Measurements from ENCODE around the gene CFAP45.
"Not testable (repeated sequence)": the region's sequence is repeated elsewhere in the genome, so short reads cannot be mapped to it uniquely, and the experiment has no call there.

CFAP45 gene

DNA sequence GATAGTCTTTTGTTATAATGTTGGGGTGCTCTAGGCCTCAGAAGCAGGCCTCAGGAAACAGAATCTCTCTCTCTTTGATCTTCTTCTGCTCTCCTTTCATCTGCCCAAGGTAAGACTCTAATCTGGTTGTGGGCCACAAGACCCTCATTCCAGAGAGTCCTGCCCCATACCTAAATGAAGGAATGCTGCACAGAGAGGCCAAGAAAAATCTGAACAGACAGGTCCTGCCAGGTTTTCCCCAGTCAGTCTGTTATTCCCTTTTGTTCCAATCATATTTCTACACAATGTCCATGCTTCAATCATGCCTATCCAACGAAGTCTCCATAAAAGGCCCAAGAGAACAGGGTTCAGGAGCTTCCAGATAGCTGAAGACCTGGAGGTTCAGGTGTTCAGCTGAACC, 7.0 kb upstream of the CFAP45 start:
- no peak for DNase-seq (ENCODE audit: low read depth in 3 of 3)

DNA sequence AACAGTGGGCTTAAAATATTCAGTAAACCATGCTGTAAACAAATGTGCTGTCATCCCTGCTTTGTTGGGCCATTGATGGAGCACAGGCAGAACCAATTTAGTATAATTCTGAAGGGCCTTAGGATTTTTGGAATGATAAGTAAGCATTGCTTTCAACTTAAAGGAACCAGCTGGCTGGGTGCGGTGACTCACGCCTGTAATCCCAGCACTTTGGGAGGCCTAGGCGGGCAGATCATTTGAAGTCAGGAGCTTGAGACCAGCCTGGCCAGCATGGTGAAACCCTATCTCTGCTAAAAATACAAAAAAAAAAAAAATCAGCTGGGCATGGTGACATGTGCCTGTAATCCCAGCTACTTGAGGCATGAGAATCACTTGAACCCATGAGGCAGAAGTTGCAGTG, 4.1 kb upstream of the CFAP45 start:
- DNase-seq (ENCODE audit: low read depth in 3 of 3) = not testable (repeated sequence)

DNA sequence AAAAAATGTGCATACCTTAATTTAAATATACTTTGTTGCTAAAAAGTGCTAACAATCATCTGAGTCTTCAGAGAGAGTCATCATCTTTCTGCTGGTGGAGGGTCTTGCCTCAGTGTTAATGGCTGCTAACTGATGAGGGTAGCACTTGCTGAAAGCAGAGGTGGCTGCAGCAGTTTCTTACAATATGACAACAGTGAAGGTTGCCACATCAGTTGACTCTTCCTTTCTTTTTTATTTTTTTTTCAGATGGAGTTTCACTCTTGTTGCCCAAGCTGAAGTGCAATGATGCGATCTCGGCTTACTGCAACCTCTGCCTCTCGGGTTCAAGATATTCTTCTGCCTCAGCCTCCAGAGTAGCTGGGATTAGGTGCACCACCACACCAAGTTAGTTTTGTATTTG, 2.6 kb upstream of the CFAP45 start:
- no peak for DNase-seq (ENCODE audit: low read depth in 3 of 3)

DNA sequence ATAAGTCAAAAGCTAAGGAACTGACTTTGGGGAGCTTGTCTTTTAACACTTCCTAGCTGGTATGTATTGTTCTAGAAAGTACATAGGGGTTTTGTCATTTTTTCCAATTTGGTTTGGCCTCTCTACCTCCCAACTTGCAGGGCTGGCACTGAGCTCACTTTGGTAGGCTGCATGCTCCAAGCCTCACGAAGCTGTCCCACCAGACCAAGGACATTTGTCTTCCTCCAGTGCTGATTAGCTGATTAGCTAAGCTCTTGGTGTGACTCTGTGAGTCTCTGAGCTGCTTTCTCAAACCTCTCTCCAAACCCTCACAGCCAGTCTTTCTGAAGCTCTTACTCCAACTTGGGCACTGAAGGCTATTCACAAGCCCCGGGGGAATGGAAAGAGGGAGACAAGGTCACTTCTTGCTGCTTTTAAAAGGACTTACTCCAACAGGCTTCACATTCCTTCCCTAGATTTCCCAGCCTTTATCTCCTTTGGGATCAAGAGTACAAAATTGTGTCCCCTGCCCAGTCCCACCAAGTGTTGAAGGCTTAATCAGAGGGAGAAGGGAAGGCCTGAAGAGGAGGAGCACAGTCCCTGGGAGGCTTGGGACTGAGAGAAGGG, 893 bp upstream of the CFAP45 start:
- no peak for DNase-seq (ENCODE audit: low read depth in 3 of 3)

DNA sequence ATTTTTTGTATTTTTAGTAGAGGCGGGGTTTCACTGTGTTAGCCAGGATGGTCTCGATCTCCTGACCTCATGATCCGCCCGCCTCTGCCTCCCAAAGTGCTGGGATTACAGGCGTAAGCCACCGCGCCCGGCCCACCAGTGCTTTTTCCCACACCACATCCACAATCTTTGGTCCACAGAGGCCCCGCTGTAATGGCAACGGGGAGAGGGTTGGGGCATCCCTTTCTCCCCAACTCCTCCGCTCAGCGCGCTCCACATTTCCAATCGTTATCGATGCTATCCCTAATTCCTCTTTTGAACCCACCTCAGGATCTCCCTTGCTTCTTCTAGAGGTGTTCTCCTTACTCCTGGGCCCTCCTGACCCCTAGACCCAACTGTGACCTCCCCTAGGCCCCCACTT, 331 bp downstream of the CFAP45 start:
- not testable (repeated sequence) for DNase-seq (ENCODE audit: low read depth in 3 of 3)

DNA sequence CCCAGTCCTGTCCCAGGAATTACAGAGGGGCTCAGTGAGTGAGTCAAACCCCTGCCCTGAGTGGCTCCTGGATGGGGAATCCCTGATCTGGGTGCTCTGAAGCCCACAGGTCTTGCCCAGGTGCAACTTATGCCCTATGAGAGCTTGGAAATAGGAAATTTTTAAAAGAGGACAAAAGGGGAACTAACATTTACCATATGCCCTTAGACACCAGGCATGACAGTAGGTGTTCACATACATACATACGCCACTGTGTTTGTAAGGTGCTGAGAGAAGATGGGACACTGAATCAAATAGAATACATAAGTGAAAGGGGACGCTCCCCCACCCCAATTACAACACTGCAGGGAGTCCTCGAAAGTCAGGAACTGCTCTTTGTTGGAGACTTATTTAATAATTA, 1.4 kb downstream of the CFAP45 start:
- no peak for DNase-seq (ENCODE audit: low read depth in 3 of 3)

DNA sequence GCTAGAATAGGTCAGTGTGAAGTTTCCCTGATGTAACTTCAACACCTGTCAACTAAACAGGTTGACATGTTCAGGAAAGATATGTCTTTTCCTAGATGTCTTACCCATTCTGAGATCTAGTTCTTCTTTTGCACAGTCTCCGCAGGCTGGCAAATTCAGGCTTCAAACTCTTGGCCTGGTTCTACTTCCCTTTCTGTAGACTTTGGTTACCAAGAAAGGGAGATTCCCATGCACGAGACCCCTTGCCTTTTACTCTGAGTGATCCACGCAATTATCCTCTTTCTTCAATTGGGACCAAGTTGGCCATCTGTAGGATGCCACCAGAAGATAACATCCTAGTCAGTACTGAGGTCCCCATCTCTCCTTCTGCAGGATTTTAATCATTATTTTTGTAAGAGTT, 2.0 kb downstream of the CFAP45 start:
- DNase-seq (ENCODE audit: low read depth in 3 of 3) = no peak

DNA sequence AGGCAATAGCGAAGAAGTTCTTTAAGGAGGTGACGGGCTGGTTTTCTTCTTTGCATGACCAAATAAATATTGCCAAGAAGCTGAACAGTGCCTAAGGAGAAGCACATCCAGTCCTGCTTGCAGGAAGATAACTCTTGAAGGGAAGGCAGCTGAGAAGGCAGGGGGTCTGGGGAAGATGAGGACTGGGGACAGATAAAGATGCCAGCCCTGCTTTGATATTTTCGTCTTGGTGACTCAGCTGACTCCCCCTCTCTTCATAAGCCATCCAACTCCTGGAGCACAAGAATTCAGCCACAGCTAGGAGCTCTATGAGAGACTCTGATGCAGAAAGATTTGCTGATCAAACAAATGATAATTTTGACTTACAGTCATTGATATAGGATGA, 3.4 kb downstream of the CFAP45 start:
- DNase-seq (ENCODE audit: low read depth in 3 of 3) = no peak

DNA sequence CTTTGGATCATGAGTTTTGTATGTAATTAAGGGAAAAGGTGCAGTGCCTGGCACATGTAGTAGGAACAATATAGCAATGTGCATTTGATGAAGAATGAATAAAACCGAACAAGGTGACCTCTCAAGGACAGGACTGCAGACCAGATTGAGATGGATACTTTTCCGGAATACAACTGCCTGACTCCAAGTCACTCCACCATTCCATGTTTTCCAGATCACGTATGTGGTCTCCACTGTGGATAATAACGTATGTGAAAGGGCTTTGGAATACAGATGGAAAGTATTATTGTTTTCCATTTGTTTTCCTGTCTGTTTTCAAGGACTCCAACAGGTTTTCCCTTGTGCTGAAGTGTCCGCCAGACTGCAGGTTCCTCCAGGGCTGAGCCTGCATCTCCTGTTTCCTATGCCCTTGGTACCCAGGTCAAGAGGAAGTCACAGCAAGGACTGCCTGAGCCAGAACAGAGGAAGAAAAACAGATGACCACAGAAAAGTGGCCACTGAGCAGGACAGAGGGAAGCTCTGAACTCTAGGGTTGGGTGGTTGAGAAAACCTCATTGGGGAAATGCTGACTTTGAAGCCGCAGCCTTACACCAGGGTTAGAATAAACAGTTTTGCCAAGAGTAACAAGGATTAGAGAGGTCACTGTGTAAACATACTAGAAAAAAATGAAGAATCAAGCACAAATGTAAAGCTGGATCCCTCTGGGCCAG, 4.0 kb downstream of the CFAP45 start:
- DNase-seq (ENCODE audit: low read depth in 3 of 3) = no peak

DNA sequence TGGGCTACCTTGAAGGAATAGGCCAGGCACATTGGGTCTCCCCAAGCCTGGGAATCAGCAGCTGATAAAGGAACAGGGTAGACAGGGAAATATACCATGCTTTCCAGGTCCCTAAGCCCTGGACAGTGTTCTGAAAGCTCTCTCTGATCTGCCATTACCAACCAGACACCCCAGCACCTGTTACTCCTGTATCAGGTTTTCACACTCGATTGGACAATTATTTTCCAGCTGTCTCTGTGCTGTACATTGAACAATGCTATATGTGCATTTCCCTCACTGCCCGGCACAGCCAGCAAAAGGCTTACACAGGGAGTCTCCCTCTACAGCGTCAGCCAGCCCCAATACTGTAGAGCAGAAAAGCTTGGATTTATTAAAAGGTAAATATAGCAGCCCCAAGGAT, 4.7 kb downstream of the CFAP45 start:
- DNase-seq (ENCODE audit: low read depth in 3 of 3) = no peak

DNA sequence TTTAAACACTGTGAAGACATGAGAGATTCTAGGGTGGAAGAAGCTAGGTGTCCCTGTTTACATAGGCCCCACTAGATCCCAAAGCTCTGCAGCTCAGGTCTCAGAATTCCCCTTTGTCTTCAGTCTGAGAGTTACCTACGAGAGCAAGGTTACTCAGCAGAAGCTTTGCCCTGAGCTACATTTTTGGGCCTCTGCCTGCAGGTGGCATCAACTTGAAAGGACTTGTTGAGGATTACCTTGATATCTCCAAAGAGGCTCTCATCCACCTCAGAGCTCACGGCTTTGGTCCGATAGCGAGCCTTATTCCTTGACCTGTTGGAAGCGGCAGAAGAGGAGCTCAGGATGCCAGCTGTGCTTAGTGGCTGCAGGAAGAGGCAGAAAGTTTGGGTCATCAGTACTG, 7.0 kb downstream of the CFAP45 start:
- no peak for DNase-seq (ENCODE audit: low read depth in 3 of 3)

DNA sequence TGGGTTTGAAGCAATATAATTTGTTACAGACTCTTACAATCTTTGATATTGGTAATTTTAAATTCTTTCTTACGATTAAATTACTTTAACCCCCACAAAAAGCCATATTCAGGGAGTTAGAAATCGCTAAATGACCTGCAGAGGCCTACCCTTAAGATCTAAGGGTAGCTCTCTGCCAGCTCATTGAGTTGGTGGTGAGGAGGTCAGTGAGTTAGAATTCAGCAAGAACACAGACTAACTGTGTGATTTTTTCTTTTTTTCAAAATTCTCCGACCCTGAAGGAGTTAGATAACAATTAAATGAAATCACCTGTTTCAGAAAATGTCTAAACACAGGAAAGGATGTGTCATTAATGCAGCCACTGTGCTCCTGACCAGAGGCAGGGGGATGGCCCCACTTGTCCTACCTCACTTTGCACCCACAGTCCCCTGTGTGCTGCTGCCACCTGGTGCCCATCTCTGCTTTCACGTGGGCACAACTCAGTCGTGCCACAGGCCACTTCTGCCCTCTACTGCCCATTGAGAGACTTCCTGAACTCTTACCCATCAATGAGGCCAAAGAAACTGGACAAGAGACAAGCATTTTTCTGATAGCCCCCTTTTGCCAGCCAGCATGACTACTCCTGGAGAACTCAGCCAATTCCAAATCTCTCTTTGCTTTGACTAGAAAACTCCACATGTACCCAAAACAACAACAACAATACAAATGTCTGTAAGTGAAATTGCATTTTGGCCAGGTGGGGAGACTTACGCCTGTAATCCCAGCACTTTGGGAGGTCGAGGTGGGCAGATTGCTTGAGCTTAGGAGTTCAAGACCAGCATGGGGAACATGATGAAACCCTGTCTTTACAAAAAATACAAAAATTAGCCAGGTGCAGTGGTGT, 8.4 kb downstream of the CFAP45 start:
- peak; percentile 34 to 55 (median 53) for DNase-seq (ENCODE audit: low read depth in 3 of 3)

DNA sequence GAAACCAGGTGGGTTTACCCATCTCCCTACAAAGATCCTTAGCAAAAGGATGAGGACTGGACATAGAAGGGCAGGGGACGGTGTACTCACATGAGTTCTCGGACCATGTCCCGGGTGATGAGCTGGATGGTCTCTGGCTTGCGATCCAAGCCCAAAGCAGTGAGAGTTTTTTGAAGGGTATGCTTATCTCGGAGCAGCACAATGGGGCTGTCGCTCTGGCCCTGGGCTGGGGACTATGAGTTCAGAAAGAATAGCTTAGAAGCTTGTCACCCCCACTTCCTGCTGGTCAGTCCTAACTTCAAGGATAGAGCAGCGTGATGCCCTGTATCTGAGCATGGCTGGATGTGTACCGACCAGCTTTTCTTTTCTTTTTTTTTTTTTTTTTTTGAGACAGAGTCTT, 9.6 kb downstream of the CFAP45 start:
- no peak for DNase-seq (ENCODE audit: low read depth in 3 of 3)

DNA sequence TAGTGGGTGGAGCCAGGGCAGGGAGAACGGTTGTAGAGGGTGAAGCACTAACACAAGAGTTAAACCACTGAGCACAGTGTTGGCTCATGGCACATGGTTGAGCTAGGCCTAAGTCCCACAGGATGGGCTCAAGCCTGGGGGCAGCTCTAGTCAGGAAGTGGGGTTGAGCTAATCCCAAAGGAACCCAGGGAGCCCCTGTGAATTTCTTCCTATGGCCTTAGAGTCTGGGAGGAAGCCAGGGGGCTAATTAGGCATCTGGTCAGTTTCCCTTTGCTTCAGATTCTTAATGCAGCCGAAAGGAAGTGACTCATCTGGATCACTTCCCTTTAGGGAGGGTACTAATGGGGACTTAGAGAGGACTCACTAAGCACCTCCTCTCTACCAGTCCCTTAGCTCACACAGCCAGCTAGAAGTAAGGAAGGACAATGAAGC, 10.1 kb downstream of the CFAP45 start:
- DNase-seq (ENCODE audit: low read depth in 3 of 3) = no peak

DNA sequence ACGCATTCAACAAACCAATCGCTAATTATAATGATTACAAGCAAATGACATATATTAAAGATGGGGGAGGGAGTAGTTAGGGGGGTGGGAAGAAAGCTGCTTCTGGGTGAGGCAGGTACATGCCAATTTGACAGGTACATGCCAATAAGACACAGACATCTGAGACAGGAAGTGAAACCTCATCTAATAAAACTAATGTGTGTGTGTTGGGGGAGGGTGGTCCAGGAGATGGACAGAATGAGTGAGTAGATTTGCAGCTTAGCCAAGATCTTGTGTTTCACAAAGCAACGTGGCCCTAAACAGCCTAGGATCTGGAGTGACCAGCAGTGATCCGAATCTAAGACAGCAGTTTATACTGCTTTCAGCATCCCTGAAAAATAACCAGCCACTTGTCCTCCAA, 10.8 kb downstream of the CFAP45 start:
- DNase-seq (ENCODE audit: low read depth in 3 of 3) = no peak

DNA sequence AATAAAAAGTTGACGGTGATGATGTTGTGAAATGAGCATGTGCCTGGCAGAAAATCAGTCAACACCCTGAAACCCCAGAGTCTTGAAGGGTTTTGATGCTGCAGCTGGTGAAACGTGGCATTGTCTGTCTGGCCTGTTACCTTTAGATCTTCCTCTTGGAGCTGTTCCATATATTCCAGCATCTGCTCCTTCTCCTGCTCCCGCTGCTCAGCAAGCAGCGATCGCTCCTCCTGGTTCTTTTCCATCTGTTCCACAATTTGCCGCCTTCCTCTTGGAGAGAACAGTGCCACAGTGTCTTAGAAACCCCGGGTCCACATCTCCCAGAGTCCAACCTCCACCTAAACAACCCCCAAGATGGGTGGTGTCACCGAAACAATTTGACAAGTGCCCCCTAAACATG, 15.7 kb downstream of the CFAP45 start:
- DNase-seq (ENCODE audit: low read depth in 3 of 3) = no peak

DNA sequence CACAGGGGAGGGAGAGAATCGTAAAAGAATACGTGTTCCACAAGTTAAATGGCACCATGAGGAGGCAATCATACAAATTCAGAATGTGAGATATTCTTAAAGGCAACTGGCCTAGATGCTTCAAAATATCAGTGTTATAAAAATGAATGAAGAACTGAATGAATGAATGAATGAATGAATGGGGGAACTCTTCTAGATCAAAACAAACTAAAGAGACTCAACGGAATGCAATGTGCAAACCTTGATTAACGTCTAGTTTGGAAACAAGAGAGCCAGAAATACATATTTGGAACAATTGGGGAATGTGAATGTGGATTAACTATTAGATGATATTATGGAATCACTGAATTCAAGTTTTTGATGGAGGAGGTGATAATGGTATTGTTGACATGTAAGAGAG, 16.8 kb downstream of the CFAP45 start:
- DNase-seq (ENCODE audit: low read depth in 3 of 3) = no peak

DNA sequence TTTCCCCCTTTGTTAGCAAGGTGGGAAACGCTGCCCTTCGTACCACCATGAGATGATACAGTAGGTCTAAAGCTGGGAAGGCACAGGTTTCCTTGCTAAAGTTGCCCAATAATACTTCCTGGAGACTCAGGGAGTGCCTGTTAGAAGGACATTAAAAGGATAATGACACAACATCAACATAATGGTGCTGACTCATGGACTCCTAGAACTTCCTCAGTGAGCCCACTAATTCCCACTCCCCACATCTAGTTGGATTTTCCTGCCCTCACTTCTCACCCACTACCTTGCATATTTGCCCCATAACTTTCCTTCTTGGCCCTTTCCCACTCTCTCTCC, 17.5 kb downstream of the CFAP45 start:
- no peak for DNase-seq (ENCODE audit: low read depth in 3 of 3)

DNA sequence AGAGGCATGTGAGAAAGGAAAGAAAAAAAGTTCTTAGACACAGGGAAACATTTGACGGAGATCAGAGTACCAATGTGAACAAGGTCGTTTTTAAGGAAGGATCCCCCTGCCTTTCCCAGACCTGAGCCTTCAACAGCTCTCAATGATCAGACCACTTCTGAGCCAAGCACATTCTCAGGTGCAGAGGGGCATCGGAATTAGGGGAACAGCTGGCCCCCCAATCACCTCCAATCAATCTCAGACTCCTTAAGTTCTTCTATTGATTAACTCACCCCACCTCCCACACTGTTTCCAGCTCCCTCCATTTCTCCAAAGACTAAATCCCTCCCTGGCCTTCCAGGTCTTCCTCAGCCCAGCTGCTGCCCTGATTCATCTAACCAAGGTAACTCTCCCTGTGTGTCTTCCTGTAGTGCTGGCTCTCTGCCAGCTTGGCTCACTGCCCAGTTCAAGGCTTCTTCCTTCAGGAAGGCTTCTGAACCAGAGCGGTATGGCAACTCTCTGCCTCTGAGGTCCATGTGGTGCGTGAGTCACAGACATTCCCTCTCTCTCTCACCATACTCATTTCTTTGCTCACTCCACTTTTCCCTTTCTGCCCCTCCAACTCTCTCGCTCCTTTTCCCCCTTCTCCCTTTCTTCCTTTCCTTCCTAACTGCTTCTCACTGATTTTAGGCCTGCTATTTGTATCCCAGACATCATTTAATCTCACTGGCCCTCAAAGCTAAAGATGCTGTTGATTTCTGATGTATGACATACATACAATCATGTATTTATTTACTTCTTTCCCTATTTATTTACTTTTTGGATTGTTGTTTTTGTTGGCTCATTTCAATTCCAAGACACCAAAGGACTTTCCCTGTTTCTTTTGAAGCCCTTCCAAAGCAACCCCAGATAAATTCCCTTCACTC, 18.1 kb downstream of the CFAP45 start:
- no peak for DNase-seq (ENCODE audit: low read depth in 3 of 3)

DNA sequence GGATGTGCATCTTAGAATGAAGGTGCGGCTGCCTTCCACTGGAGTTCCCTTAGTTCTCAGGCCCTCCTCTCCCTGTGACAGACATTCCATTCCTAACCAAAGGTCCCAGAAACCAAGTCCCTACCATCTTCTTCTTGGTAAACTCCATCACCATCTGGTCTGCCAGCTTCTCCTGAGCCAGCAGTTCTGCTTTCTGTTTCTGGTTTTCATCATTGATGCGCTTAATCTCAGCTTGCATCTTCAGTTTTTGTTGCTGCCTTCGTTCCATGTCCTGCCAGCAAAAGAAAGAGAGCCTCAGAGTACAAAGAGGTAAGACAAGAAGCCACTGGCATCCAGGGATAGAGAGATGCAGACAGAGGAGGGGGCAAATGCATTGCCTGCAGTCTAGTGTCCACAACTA, 19.5 kb downstream of the CFAP45 start:
- no peak for DNase-seq (ENCODE audit: low read depth in 3 of 3)

DNA sequence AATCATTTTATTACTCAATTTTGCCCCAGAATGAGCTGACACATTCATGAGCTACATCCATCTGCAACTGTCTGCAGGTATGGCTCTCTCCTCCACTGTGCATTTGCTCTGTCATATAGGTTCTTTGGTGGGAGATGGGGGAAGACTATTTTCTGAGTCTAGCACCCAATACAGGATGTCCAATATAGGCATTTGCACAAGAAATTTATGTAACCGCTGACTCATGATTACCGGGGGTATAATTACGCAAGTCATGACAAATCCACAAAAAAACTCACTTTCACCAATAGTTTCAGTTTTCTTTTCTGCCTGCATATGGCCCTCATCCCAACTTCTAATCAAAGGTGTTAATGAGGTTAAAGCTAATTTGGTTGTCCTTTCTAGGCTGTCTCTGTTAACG, 20.0 kb downstream of the CFAP45 start:
- DNase-seq (ENCODE audit: low read depth in 3 of 3) = no peak

DNA sequence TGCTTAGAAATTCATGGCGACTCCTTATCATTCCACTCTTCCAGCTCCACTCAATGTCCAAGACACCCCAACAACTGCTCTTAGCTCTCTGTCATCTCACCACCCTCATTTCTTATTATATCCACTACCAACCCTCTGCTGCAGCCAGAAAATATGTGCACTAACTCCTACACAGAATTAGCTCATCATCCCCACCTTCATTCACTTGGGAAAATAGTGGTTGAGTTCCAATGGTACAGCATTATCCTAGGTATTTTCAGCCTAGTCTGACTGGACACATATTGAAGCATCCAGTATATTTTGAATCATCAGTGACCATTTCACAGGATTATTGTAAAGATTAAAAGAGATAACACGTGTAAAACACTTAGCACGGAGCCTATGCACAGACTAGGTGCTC, 20.8 kb downstream of the CFAP45 start:
- DNase-seq (ENCODE audit: low read depth in 3 of 3) = no peak
